ENCODE data around the gene INPP5F.

DNA sequence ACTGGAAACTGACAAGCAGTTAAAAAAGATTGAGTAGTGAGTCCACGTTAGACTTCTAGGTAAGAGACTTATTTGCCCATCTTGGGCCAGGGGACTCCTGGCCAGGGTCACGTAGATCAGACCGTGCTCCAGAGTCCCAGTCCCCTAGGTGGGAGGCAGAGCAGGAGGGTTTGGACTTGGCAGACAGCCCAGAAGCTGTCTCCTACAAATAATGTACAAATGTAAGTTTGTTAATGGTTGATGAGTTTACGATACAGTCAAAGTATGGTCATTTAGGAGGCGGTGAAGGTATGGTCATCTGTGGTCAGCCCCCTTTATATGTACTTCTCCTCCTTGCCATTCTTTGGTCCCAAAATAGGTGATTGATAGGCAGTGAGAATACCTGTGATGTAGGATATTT, 28.2 kb downstream of the INPP5F start:
- TF ChIP-seq, protein P1, sequence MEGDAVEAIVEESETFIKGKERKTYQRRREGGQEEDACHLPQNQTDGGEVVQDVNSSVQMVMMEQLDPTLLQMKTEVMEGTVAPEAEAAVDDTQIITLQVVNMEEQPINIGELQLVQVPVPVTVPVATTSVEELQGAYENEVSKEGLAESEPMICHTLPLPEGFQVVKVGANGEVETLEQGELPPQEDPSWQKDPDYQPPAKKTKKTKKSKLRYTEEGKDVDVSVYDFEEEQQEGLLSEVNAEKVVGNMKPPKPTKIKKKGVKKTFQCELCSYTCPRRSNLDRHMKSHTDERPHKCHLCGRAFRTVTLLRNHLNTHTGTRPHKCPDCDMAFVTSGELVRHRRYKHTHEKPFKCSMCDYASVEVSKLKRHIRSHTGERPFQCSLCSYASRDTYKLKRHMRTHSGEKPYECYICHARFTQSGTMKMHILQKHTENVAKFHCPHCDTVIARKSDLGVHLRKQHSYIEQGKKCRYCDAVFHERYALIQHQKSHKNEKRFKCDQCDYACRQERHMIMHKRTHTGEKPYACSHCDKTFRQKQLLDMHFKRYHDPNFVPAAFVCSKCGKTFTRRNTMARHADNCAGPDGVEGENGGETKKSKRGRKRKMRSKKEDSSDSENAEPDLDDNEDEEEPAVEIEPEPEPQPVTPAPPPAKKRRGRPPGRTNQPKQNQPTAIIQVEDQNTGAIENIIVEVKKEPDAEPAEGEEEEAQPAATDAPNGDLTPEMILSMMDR (IDR thresholded peaks at IDR 0.05; ENCODE audit: insufficient read depth, low read length): no peak
- TF ChIP-seq, protein P2, sequence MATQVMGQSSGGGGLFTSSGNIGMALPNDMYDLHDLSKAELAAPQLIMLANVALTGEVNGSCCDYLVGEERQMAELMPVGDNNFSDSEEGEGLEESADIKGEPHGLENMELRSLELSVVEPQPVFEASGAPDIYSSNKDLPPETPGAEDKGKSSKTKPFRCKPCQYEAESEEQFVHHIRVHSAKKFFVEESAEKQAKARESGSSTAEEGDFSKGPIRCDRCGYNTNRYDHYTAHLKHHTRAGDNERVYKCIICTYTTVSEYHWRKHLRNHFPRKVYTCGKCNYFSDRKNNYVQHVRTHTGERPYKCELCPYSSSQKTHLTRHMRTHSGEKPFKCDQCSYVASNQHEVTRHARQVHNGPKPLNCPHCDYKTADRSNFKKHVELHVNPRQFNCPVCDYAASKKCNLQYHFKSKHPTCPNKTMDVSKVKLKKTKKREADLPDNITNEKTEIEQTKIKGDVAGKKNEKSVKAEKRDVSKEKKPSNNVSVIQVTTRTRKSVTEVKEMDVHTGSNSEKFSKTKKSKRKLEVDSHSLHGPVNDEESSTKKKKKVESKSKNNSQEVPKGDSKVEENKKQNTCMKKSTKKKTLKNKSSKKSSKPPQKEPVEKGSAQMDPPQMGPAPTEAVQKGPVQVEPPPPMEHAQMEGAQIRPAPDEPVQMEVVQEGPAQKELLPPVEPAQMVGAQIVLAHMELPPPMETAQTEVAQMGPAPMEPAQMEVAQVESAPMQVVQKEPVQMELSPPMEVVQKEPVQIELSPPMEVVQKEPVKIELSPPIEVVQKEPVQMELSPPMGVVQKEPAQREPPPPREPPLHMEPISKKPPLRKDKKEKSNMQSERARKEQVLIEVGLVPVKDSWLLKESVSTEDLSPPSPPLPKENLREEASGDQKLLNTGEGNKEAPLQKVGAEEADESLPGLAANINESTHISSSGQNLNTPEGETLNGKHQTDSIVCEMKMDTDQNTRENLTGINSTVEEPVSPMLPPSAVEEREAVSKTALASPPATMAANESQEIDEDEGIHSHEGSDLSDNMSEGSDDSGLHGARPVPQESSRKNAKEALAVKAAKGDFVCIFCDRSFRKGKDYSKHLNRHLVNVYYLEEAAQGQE (IDR thresholded peaks at IDR 0.05; ENCODE audit: insufficient replicate concordance, low read depth): no peak

Measured in HL-60 (cell line).